A673 (cell line): ENCODE results near the gene TSPEAR.

Source experiments
- CTCF ChIP-seq: fragments of 300-800, 200-600 bp; sonication (generic); conservative IDR thresholded peaks from 2 replicates; pipeline ENCODE4 v1.5.1; 2017; ENCODE audit warnings: low read depth, mild to moderate bottlenecking, antibody characterized with exemption, low read length, moderate library complexity, mixed read lengths
- EZH2 ChIP-seq: fragments of 200-600 bp; sonication (generic); IDR thresholded peaks from 2 replicates; pipeline ENCODE4 v1.6.1; 2017; ENCODE audit warnings: borderline replicate concordance, low read depth, mild to moderate bottlenecking, mixed read lengths, antibody characterized with exemption, low read length; ENCODE audit not compliant: poor library complexity, severe bottlenecking

DNA sequence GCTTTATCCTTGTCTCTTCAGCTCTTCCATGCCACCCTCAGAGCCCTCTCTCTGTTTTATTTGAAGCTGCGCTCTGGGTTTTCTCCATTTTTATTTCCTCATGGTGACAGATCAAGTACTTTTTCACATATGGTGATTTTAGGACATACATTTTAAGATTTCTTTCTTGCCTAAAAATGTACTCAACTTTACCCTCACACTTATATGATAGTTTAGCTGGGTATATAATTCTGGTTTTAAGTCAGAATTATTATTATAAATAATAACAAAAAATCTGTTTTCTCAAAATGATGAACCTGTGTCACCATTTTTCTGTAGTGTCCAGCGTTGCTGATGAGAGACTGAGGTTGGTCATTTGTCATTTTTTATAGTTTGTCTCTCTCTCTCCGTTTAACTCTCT lies 130.2 kb downstream of the TSPEAR start:
- TF ChIP-seq CTCF (no peak), EZH2 (no peak)
